ENCODE data around the gene MLIP.

MLIP gene

DNA sequence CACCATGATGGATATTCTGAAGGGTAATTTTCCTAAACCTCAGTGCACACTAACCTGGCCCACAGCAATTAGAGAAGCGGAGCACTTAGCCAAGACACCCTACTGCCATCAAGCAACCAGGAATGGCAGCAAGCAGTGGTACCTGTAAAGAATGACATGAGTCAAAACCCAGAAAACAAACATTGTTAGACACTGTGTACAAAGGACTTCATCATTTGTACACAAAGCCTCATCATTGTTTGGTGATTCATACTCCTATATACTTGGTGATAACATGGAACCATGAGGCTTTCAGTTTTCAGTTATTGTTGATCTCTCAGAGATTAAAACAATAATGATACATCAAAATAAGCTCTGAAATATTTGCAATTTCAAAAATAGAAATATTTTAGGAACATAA, 74.6 kb downstream of the MLIP start:
- Histone ChIP-seq H3K27me3 (ENCODE audit: insufficient read depth, insufficient read length) (no peaks in the 10 kb centered on the region), H3K9me3 (ENCODE audit: insufficient read depth, low read length) (no peaks in the 10 kb centered on the region), H3K36me3 (ENCODE audit: insufficient read depth, insufficient read length, low read length) (no peaks in the 10 kb centered on the region), H3K9ac (ENCODE audit: insufficient read length, low read depth) (no peak overlapping the region), H3K4me3 (ENCODE audit: insufficient read length, low read depth) (no peak overlapping the region), H3K4me1 (ENCODE audit: insufficient read depth, insufficient read length) (no peaks in the 10 kb centered on the region)
- no peak for TF ChIP-seq ZNF274 (IDR thresholded peaks at IDR 0.05; ENCODE audit: low read depth, low read length)
- TF ChIP-seq SUZ12 (IDR thresholded peaks at IDR 0.05; ENCODE audit: extremely low read depth, insufficient read depth, insufficient read length) = no peak
- TF ChIP-seq YY1 (IDR thresholded peaks at IDR 0.05; ENCODE audit: insufficient read depth, insufficient read length) = no peak
- DNase-seq (ENCODE audit: low read depth, low spot score) = no peak

DNA sequence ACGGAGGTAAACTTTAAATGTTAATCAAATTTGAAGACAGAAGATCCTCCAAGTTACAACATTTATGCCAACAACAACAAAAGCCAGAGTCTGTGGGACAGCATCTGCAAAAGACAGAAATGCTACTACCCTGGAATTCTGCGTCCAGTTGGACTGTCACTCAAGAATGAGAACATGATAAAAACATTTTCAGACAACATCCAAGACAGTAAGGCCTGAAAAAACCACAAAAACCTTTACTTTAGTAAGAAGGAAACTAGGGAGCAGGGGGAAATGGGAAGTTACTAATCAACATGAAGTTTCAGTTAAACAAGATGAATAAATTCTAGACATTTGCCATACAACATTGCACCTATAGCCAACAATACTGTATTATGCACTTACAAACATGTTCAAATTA, 77.6 kb downstream of the MLIP start:
- no peaks in the 10 kb centered on the region for H3K4me1 ChIP-seq (ENCODE audit: insufficient read depth, insufficient read length)
- TF ChIP-seq YY1 (IDR thresholded peaks at IDR 0.05; ENCODE audit: insufficient read depth, insufficient read length) = no peak
- TF ChIP-seq SUZ12 (IDR thresholded peaks at IDR 0.05; ENCODE audit: extremely low read depth, insufficient read depth, insufficient read length) = no peak
- no peak for TF ChIP-seq ZNF274 (IDR thresholded peaks at IDR 0.05; ENCODE audit: low read depth, low read length)
- DNase-seq (ENCODE audit: low read depth, low spot score) = no peak

DNA sequence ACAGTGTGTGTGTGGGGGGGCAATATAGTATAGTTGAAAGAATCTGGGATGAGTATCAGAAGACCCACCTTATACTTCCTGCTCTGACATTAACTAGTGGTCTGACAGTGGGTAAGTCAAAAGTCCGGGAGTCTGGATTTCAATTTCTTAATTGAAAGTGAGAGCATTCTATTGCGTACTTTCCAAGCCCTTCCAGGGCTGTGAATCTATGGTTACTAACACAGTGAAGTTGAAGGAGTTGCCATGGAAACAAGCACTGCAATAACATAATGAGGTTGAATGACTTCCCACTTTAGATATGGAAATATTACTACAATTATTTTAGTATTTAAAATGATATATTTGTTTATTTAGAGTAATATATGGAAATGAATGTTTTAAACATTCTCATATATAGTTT, 80.2 kb downstream of the MLIP start:
- Histone ChIP-seq H3K36me3 (ENCODE audit: insufficient read depth, insufficient read length, low read length) (no peaks in the 10 kb centered on the region), H3K27me3 (ENCODE audit: insufficient read depth, insufficient read length) (no peaks in the 10 kb centered on the region), H3K4me1 (ENCODE audit: insufficient read depth, insufficient read length) (no peaks in the 10 kb centered on the region), H3K9ac (ENCODE audit: insufficient read length, low read depth) (no peak overlapping the region), H3K9me3 (ENCODE audit: insufficient read depth, low read length) (no peaks in the 10 kb centered on the region), H3K4me3 (ENCODE audit: insufficient read length, low read depth) (no peak overlapping the region)
- no peak for DNase-seq (ENCODE audit: low read depth, low spot score)
- TF ChIP-seq YY1 (IDR thresholded peaks at IDR 0.05; ENCODE audit: insufficient read depth, insufficient read length) (no peak), ZNF274 (IDR thresholded peaks at IDR 0.05; ENCODE audit: low read depth, low read length) (no peak), SUZ12 (IDR thresholded peaks at IDR 0.05; ENCODE audit: extremely low read depth, insufficient read depth, insufficient read length) (no peak)

More for the DNA sequence above, 77.6 kb downstream of the MLIP start:
- H3K9me3 ChIP-seq (ENCODE audit: insufficient read depth, low read length) = no peaks in the 10 kb centered on the region
- H3K36me3 ChIP-seq (ENCODE audit: insufficient read depth, insufficient read length, low read length) = no peaks in the 10 kb centered on the region
- H3K4me3 ChIP-seq (ENCODE audit: insufficient read length, low read depth) = no peak overlapping the region
- no peak overlapping the region for H3K9ac ChIP-seq (ENCODE audit: insufficient read length, low read depth)
- no peaks in the 10 kb centered on the region for H3K27me3 ChIP-seq (ENCODE audit: insufficient read depth, insufficient read length)

DNA sequence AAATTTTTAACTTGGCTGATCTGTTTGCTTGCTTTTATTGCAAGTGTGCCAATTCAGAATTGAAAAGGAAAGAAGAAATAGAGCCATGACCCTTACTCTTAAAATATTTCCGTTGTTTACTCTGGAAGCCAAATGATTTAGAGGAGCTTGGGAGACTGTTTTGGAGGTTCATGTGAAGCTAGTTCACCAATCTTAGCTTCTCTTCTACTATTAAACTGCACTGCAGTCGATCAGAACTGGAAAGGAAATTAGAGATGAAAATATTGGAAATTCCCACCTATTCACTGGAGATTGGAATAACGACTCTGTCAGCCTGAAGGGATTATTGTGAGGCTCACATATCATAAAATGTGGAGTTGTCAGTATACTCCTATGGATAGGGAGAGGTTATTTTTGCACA, 81.8 kb downstream of the MLIP start:
- no peaks in the 10 kb centered on the region for H3K27me3 ChIP-seq (ENCODE audit: insufficient read depth, insufficient read length)
- DNase-seq (ENCODE audit: low read depth, low spot score) = no peak
- no peak overlapping the region for H3K4me3 ChIP-seq (ENCODE audit: insufficient read length, low read depth)
- no peak for TF ChIP-seq YY1 (IDR thresholded peaks at IDR 0.05; ENCODE audit: insufficient read depth, insufficient read length)
- no peak for TF ChIP-seq SUZ12 (IDR thresholded peaks at IDR 0.05; ENCODE audit: extremely low read depth, insufficient read depth, insufficient read length)
- no peak for TF ChIP-seq ZNF274 (IDR thresholded peaks at IDR 0.05; ENCODE audit: low read depth, low read length)
- H3K36me3 ChIP-seq (ENCODE audit: insufficient read depth, insufficient read length, low read length) = no peaks in the 10 kb centered on the region
- H3K9me3 ChIP-seq (ENCODE audit: insufficient read depth, low read length) = no peaks in the 10 kb centered on the region
- no peaks in the 10 kb centered on the region for H3K4me1 ChIP-seq (ENCODE audit: insufficient read depth, insufficient read length)
- no peak overlapping the region for H3K9ac ChIP-seq (ENCODE audit: insufficient read length, low read depth)

DNA sequence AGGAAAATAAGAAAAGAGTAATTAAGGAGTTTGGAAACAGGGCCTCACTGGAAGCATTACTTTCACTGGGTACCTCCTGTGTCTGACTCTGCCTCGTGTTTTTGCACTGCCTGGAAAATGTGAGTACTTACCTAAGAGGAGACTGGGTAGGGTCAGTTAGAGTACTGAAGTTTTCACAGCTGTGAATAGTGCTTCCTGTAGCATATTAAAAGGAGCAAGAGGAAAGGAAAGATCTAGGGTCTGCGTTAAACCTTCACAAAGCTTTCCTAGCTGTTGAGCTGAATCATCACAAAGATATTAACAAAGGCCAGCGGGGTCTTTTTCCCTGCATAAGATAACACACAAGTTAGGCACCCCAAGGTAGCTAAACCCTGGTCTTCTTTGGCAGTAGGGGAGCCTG, 82.3 kb downstream of the MLIP start:
- Histone ChIP-seq H3K4me1 (ENCODE audit: insufficient read depth, insufficient read length) (no peaks in the 10 kb centered on the region), H3K4me3 (ENCODE audit: insufficient read length, low read depth) (no peak overlapping the region), H3K27me3 (ENCODE audit: insufficient read depth, insufficient read length) (no peaks in the 10 kb centered on the region), H3K9me3 (ENCODE audit: insufficient read depth, low read length) (no peaks in the 10 kb centered on the region), H3K9ac (ENCODE audit: insufficient read length, low read depth) (no peak overlapping the region), H3K36me3 (ENCODE audit: insufficient read depth, insufficient read length, low read length) (no peaks in the 10 kb centered on the region)
- DNase-seq (ENCODE audit: low read depth, low spot score) = no peak
- TF ChIP-seq YY1 (IDR thresholded peaks at IDR 0.05; ENCODE audit: insufficient read depth, insufficient read length) (no peak), ZNF274 (IDR thresholded peaks at IDR 0.05; ENCODE audit: low read depth, low read length) (no peak), SUZ12 (IDR thresholded peaks at IDR 0.05; ENCODE audit: extremely low read depth, insufficient read depth, insufficient read length) (no peak)

DNA sequence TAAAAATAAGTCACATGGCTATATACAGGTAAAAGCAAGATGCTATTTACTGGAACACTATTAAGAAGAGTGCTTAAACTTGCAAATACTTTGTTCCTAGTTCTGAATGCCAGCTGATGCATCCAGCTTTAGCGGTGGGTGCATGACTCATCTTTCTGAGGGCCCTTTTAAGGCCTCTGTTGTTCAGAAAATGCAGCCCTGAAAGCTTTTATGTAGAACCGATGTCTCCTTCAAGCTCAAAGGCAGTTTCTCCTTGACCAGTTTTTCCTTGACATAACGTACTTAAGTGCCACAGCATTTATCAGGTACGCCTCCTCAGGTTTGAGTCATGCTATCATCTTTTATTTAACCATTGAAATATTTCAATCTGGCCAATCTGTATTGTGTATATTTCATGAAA, 82.8 kb downstream of the MLIP start:
- H3K9ac ChIP-seq (ENCODE audit: insufficient read length, low read depth) = no peak overlapping the region
- no peaks in the 10 kb centered on the region for H3K9me3 ChIP-seq (ENCODE audit: insufficient read depth, low read length)
- no peaks in the 10 kb centered on the region for H3K36me3 ChIP-seq (ENCODE audit: insufficient read depth, insufficient read length, low read length)
- H3K4me1 ChIP-seq (ENCODE audit: insufficient read depth, insufficient read length) = no peaks in the 10 kb centered on the region
- H3K4me3 ChIP-seq (ENCODE audit: insufficient read length, low read depth) = no peak overlapping the region
- no peak for TF ChIP-seq YY1 (IDR thresholded peaks at IDR 0.05; ENCODE audit: insufficient read depth, insufficient read length)
- no peak for TF ChIP-seq ZNF274 (IDR thresholded peaks at IDR 0.05; ENCODE audit: low read depth, low read length)
- TF ChIP-seq SUZ12 (IDR thresholded peaks at IDR 0.05; ENCODE audit: extremely low read depth, insufficient read depth, insufficient read length) = no peak
- DNase-seq (ENCODE audit: low read depth, low spot score) = peak; percentile 32
- no peaks in the 10 kb centered on the region for H3K27me3 ChIP-seq (ENCODE audit: insufficient read depth, insufficient read length)

DNA sequence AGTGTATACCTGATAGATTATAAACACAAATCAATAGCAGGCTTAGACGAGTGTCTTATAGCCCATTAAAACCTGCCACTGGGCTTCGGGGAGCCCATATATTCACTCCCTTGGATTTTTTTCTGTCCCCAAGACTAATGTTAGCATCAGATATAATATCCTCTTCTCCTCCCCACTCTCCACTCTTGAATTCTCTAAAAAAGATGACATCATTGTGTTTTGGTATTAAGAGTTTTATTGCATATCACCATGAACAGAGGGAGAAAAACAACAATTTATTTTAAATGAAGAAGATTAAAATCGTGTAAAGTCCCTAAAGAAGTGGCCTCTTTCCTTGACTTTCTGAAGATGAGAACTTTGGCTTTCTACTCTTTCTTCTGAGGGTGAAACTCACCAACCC, 84.4 kb downstream of the MLIP start:
- Histone ChIP-seq H3K9me3 (ENCODE audit: insufficient read depth, low read length) (no peaks in the 10 kb centered on the region), H3K36me3 (ENCODE audit: insufficient read depth, insufficient read length, low read length) (no peaks in the 10 kb centered on the region), H3K9ac (ENCODE audit: insufficient read length, low read depth) (no peak overlapping the region), H3K4me3 (ENCODE audit: insufficient read length, low read depth) (no peak overlapping the region), H3K4me1 (ENCODE audit: insufficient read depth, insufficient read length) (no peaks in the 10 kb centered on the region), H3K27me3 (ENCODE audit: insufficient read depth, insufficient read length) (no peaks in the 10 kb centered on the region)
- TF ChIP-seq ZNF274 (IDR thresholded peaks at IDR 0.05; ENCODE audit: low read depth, low read length) (no peak), YY1 (IDR thresholded peaks at IDR 0.05; ENCODE audit: insufficient read depth, insufficient read length) (no peak), SUZ12 (IDR thresholded peaks at IDR 0.05; ENCODE audit: extremely low read depth, insufficient read depth, insufficient read length) (no peak)
- DNase-seq (ENCODE audit: low read depth, low spot score) = no peak

DNA sequence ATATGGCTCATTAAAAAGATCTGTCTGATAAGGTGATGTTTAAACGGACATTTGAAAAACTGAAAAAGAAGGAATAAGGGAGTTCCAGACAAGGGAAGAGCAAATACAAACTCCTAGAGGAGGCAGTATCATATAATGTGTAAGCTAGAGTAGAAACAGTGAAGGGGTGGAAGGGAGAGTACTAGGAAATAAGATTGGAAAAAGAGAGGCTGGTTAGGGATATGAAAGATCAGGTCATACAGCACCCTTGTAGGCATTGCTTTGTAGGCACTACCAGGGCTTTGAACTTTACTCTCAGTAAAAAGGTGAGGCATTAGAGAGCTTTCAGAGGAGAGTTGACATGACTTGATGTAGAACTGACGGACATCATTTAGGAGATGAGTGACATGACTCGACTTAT, 85.7 kb downstream of the MLIP start:
- Histone ChIP-seq H3K36me3 (ENCODE audit: insufficient read depth, insufficient read length, low read length) (no peaks in the 10 kb centered on the region), H3K27me3 (ENCODE audit: insufficient read depth, insufficient read length) (no peaks in the 10 kb centered on the region), H3K4me3 (ENCODE audit: insufficient read length, low read depth) (no peak overlapping the region), H3K4me1 (ENCODE audit: insufficient read depth, insufficient read length) (no peaks in the 10 kb centered on the region), H3K9ac (ENCODE audit: insufficient read length, low read depth) (no peak overlapping the region), H3K9me3 (ENCODE audit: insufficient read depth, low read length) (no peaks in the 10 kb centered on the region)
- no peak for DNase-seq (ENCODE audit: low read depth, low spot score)
- TF ChIP-seq SUZ12 (IDR thresholded peaks at IDR 0.05; ENCODE audit: extremely low read depth, insufficient read depth, insufficient read length) = no peak
- TF ChIP-seq YY1 (IDR thresholded peaks at IDR 0.05; ENCODE audit: insufficient read depth, insufficient read length) = no peak
- TF ChIP-seq ZNF274 (IDR thresholded peaks at IDR 0.05; ENCODE audit: low read depth, low read length) = no peak
